Glomerular endothelial cell (primary cell): Measurements from ENCODE around the gene ACTA1. TPM values are rescaled to one million over a fixed set of nuclear protein-coding genes. Genes with fewer than 3 reads are reported as not detected.
"Not testable (repeated sequence)": the region's sequence is repeated elsewhere in the genome, so short reads cannot be mapped to it uniquely, and the experiment has no call there.

ENCODE experiments used
- DNase-seq: peaks from one replicate; pipeline ENCODE4 v3.0.0-alpha.2; 2011; ENCODE audit warnings: low read depth, low spot score; ENCODE audit errors: extremely low read depth
- total RNA-seq: library from RNA; depleted of rRNA; stranded (reverse); fragments of >200 nt; gene quantifications from 2 replicates; pipeline ENCODE4 v1.2.3, GENCODE V29; 2015

The ACTA1 gene
- total RNA-seq, 1 donor from 2014 or later, result not detected

DNA sequence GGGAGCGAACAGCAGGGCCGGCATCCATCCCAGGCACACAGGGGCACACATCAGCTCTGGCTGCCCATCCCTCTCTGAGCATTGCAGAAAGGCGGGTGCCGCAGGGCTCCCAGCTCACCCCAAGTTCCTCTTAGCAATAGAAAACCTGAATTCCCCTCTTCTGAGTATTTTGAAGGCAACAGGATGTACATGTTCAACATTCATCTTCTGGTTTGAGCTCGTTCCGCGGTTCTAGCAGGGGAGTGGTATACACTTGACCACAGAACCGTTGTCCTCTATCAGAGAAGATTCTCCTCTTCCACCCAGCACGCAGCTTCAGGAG, 23.6 kb downstream of the ACTA1 start:
- no peak for DNase-seq

DNA sequence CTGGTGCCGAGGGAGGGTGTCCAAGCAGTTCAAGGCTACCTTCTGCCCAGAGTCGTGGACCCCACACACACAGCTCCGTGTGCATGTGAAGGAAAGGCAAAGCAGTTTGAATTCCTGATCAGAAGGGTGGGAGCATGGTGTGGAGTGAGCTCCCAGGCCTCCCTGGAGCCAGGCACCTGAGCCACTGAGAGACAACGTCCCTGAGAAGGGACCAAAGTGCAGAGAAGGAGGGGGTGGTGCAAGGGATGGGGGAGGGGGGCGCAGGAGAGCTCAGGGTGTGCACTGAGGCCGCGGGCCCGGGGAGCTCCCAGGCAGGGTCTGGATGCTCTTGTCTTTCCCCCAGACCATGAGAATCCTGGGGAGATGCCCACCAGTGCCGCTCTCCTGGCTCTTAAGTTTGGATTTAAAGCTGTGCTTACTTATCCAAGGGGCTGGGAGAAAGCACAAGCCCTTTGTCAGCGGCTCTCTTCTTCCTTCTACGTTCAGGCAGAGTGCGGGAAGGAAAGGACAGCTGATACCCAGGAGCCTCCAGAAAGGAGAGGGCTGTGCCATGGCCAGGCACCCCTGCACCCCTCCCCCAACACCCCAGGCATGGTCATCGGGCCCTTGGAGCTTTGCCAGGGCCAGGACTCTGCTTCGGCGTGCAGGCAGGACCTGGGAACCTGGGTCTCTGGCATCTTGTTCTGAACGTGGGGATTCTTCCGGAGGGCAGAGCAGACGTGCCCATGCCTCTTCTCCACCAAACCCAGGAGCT, 24.1 kb downstream of the ACTA1 start:
- DNase-seq, result no peak

GRCh38 chr1:229408458-229409037, 25.3 kb downstream of the ACTA1 start:
- DNase-seq, result no peak

DNA sequence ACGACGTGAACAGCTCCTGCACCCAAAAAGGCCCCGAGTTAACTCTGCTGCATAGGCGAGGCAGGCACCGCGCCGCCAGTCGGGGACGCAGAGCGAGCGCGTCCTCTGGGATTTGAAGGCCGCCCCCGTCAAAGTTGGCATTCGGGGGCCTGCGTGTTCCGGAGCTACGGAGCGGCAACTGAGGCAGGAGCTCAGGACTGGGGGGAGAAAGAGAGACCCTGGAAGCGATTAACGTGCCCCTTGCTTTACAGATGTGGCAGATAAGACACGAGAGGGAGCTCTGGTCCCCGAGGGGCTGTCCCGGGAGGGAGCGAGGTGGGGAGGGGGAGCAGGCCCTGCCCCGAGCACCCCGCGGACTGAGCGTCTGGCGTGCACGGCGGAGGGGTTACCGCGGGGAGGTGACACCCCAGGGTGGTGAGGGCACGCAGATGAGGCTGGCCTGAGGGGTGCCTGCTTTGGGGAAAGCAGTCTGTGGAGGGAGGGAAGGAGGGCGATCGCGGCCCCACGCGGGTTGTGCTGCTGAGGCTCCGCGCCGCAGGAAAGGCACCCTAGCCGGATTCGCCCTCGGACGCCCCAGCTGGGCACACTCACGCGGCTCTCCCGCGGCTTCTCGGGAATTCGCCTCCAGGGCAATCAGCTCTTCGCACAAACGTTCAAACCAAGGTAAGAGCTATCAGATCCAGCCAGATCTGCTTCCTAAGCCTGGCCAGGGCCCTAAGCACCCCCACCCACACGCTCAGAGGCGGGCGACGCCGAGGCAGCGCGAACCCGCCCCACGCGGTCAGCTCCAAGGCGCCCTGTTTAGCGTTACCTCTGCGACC, 26.5 kb downstream of the ACTA1 start:
- no peak for DNase-seq

GRCh38 chr1:229406798-229407197, 27.1 kb downstream of the ACTA1 start:
- DNase-seq, result no peak

DNA sequence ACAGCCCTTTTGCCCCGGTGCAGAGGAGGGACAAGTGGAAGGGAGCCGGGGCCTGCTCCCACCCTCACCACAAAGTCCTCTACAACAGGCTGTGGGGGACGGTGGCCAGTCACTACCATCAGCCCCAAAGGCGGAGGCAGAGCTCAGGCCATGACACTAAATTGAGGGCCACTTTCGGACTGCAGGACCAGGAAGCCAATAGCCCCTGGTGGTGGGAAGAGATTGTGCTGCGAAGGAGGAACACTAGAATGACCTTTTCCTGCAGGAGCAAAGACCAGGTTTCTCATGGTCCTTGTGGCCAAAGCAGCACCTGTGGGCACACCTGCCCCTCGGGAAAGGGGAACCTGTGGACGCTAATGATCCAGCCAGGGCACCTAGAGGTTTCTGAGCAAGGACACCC, 30.3 kb downstream of the ACTA1 start:
- DNase-seq, result no peak

DNA sequence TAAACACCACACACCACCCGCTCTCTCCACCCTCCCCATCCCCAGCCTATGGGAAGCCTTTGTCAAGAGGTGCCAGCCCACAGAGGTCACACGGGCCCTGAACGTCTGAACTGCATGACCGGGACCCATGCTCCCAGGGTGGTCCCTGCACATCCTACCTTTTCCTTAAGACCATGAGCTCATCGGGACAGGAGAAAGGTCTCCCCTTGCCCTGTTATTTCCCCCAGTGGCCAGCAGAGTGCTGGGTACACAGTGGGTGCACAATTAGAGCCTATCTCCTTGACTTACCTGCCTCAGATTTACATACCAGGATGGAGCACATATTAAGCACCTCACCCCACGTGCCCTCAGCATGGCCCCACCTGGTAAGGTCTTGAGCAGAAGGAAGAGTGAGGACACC, 30.9 kb downstream of the ACTA1 start:
- no peak for DNase-seq

DNA sequence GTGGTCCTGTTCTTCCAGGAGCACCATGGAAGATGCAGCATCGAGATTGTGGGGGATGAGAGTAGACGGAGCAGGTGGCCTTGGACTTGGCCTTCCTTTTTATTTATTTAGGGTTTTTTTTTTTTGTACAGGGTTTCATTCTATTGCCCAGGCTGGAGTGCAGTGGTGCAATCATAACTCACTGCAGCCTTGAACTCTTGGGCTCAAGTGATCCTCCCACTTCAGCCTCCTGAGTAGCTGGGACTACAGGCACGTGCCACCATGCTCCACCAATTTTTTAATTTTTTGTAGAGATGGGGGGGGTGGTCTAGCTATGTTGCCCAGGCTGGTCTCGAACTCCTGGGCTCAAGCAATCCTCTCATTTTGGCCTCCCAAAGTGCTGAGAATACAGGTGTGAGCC, 31.6 kb downstream of the ACTA1 start:
- not testable (repeated sequence) for DNase-seq

GRCh38 chr1:229397762-229398161, 36.1 kb downstream of the ACTA1 start:
- no peak for DNase-seq

GRCh38 chr1:229396585-229397206, 37.2 kb downstream of the ACTA1 start:
- no peak for DNase-seq

- not testable (repeated sequence) for DNase-seq
Measured at GRCh38 chr1:229394517-229394916, 39.4 kb downstream of the ACTA1 start.

DNA sequence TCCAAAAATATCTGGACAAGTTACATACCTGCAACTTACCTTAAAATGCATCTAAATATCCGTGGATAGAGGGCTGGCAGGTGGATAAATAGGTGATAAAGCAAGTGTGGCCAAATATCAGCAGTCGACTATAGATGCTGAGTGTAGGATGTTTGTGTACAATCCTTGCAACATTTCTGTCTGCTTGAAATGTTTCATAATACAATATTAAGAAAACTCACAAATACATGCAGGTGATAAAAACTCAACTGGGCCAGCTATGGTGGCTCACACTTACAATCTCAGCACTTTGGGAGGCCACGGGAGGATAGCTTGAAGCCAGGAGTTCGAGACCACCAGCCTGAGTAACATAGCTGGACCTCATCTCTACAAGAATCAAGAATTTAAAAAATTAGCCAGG, 41.0 kb downstream of the ACTA1 start:
- no peak for DNase-seq

- no peak for DNase-seq
Measured at GRCh38 chr1:229390130-229390529, 43.8 kb downstream of the ACTA1 start.

- DNase-seq, result no peak
Measured at GRCh38 chr1:229388897-229389580, 44.9 kb downstream of the ACTA1 start.

GRCh38 chr1:229385853-229386456, 47.9 kb downstream of the ACTA1 start:
- no peak for DNase-seq

GRCh38 chr1:229384822-229385221, 49.1 kb downstream of the ACTA1 start:
- no peak for DNase-seq

DNA sequence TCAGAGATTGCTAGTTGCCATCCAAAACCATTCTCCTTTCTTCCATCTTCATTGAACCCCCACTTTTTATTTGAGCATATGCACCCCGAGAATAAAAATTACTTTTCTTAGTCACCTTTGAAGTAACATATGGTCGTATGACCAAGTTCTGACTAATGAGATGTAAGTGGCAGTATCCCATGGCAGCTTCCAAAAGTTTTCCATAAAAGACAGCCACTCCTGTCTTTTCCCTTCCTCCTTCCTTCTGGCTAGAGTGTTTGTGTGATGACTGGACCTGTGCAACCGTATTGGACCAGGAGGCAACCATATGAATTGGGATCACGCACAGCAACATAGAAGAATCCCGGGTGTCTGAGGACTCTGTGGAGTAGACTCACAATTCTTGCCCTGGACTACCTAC, 49.9 kb downstream of the ACTA1 start:
- DNase-seq, result no peak

DNA sequence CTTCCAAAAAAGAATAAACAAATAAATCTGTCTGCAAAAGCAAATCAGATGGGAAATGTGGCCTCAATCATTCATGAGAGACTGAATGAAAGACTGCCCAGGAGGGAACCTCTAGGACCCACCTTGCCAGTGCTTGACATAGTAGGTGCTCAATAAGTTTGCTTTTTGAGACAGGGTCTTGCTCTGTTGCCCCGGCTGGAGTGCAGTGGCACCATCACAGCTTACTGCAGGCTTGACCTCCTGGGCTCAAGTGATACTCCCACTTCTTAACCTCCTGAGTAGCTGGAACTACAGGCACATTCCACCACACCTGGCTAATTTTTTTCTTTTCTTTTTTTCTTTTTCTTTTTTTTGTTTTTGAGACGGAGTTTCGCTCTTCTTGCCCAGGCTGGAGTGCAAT, 50.7 kb downstream of the ACTA1 start:
- no peak for DNase-seq
